T-helper 17 cell (primary cell): Measurements from ENCODE around the gene POLE2. TPM values are rescaled to one million over a fixed set of nuclear protein-coding genes. Genes with fewer than 3 reads are reported as not detected.

Source experiments
- total RNA-seq, 4 donors: library from RNA in 2 of 4; stranded (reverse) in 2 of 4; gene quantifications; one replicate each; pipeline ENCODE4 v1.2.3 and lab custom pipeline; 2022 to 2026

The POLE2 gene
- total RNA-seq, 2 donors from 2014 or later: 1.0 to 2.2 TPM

Other genes starting within 250 kb of the POLE2 start
- gene RPS29, start 101.8 kb downstream of the POLE2 start, total RNA-seq: 1,000 to 10,000 TPM; 3,969 to 4,133 TPM
- 10 to 100 TPM in 1 of 2 donors, 1 to 10 TPM in 1; 7.4 to 10.3 TPM for gene LRR1, start 89.3 kb downstream of the POLE2 start, total RNA-seq
- 100 to 1,000 TPM; 209 to 250 TPM for gene RPL36AL, start 67.6 kb downstream of the POLE2 start, total RNA-seq
- 10 to 100 TPM; 30.0 to 34.5 TPM for gene MGAT2, start 67.4 kb downstream of the POLE2 start, total RNA-seq
- 10 to 100 TPM; 25.7 to 34.0 TPM for gene DNAAF2, start 53.0 kb downstream of the POLE2 start, total RNA-seq
- gene KLHDC1, start 4.9 kb upstream of the POLE2 start, total RNA-seq: 1 to 10 TPM; 7.4 to 7.5 TPM
- gene KLHDC2, start 79.9 kb upstream of the POLE2 start, total RNA-seq: 10 to 100 TPM; 73.5 to 79.2 TPM
- gene NEMF, start 164.6 kb upstream of the POLE2 start, total RNA-seq: 10 to 100 TPM; 83.4 to 83.5 TPM
- gene ARF6, start 204.9 kb upstream of the POLE2 start, total RNA-seq: 10 to 100 TPM; 95.2 to 98.5 TPM